AG04450 (cell line): ENCODE results near the gene PGM5. TPM values are rescaled to one million over a fixed set of nuclear protein-coding genes. Genes with fewer than 3 reads are reported as not detected.
"Not testable (repeated sequence)": the region's sequence is repeated elsewhere in the genome, so short reads cannot be mapped to it uniquely, and the experiment has no call there.

Source experiments
- CTCF ChIA-PET: fragments of 300-600, 350-600 bp; formaldehyde crosslinking; extraction: SDS; loops from one replicate; lab custom pipeline; 2022; ENCODE audit warnings: antibody characterized with exemption, inconsistent platforms; lab: Charles Lee
- POLR2A ChIA-PET: fragments of 350-600 bp; formaldehyde crosslinking; extraction: SDS; loops from one replicate; lab custom pipeline; 2021; ENCODE audit warnings: antibody characterized with exemption, inconsistent platforms; lab: Yijun Ruan, JAX
- DNase-seq: peaks from one replicate; pipeline ENCODE4 v3.0.0-alpha.2; 2011; ENCODE audit warnings: low read depth, low spot score
- H3K27ac ChIP-seq: one replicate; pipeline ENCODE4 v1.5.1; 2012; ENCODE audit warnings: low read depth, low read length, control low read depth
- H3K27me3 ChIP-seq: one replicate; pipeline ENCODE4 v1.6.0; 2012; ENCODE audit warnings: low read length; ENCODE audit not compliant: control insufficient read depth, insufficient read depth
- H3K4me3 ChIP-seq: 2 replicates; pipeline ENCODE4 v1.5.1; 2011; ENCODE audit warnings: mild to moderate bottlenecking, low read depth, low read length, control low read depth
- H3K9me3 ChIP-seq: 2 replicates; pipeline ENCODE4 v1.5.1; 2012; ENCODE audit warnings: low read length; ENCODE audit not compliant: control insufficient read depth, insufficient read depth
- polyA minus RNA-seq: library from RNA; depleted of rRNA, polyadenylated mRNA; stranded (reverse); fragments of >200 nt; gene quantifications from 2 replicates; pipeline ENCODE4 v1.2.3, GENCODE V29; 2011; rRNA and poly(A)+ RNA removed
- polyA plus RNA-seq: library from polyadenylated mRNA; depleted of rRNA; stranded (reverse); fragments of >200 nt; gene quantifications from 2 replicates; pipeline ENCODE4 v1.2.3, GENCODE V29; 2011; rRNA removed

Gene PGM5
- polyA plus RNA-seq: 5.9 TPM in 2 replicates
- 21.8 and 26.7 TPM in 2 replicates for polyA minus RNA-seq

DNA sequence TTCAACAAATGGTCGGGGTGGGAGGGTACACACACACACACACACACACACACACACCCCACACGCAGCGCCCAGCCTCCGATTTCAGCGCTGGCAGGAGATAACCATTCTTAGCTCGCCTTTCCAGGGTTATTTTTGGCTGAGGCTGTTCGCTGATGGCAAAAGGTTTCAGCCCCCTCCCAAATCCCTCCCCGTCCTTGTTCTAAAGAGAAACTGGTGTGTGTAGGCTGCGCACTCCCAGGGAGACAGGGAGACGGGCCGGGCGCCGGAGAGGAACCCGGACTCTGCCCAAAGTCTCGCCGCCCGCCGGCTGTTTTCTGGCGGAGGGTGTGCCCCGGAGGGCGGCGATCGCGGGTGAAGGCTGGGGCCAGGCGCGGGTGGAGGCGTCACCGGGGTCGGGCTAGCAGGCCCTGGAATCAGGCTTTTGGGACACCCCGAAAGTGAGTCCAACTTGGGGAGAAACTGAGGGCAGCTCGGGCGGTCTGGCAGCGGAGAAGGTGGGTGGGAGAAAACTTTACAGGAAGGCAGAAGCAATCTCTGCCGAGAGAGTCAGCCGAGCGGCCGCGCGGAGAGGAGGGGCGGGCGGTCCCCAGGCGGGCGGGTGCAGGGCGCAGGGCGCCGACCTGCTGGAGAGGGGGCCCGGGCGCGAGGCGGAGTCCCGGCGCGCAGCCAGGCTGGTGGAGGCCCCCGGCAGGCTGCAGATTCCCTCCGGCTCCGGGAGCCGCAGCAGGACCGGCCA lies at the start of gene PGM5:
Gene PGM5, plus strand, starts transcription at position 232 of the 739 bp plus-strand sequence. CDS start 517 bp downstream, outside the sequence.
- CTCF ChIA-PET: interaction anchor here (0.6 to 0.7 kb wide), 2 partner anchors 88 to 205 kb away, joined by 3 read pairs; no protein-coding TSS in a partner anchor
- DNase-seq, H3K9me3 ChIP-seq, H3K27ac ChIP-seq, POLR2A ChIA-PET, H3K27me3 ChIP-seq: not testable (repeated sequence)
- H3K4me3 ChIP-seq: peak within 1 kb of the TSS; percentile 55

- H3K27ac ChIP-seq, H3K4me3 ChIP-seq, H3K9me3 ChIP-seq, POLR2A ChIA-PET, CTCF ChIA-PET, DNase-seq, H3K27me3 ChIP-seq: not testable (repeated sequence)
Measured at GRCh38 chr9:68307127-68307526, 49.3 kb upstream of the PGM5 start.

DNA sequence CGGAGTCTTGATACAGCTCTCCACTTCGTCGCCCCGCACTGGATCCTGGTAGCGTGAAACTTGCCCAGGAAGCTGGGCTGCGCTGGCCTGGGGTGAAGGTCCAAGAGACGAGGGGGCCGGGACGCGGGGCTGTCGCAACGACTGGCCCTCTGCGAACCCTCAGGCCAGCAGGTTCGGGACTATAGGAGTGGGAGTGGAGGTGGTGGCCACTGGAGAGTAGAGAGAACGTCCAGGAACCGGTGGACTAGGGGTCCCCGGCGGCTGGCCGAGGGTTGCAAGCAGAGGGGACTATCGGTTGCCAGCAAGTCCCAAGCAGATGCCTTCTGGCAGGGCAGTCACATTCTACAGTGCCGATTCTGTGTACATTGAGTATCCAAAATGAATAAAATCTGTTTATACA lies 48.8 kb upstream of the PGM5 start:
- CTCF ChIA-PET, POLR2A ChIA-PET, DNase-seq: not testable (repeated sequence)

DNA sequence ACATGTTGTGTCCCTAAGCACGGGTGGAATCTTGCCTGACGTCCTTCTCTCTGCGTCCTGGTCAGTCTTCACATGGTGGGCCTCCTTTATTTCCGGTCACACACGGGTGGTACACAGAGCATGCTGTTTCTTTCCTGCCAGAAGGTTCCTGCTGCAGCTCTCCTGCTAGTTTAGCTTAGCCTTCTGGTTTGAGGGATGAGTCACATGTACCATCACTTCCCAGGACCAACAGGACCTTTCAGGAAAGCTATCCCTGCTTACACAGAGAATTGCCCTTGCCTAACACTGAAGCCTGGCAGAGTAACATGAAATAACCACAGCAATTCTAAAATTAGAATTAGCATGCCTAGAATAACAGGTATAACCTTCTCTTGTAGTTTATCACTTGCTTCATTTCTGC lies 45.2 kb upstream of the PGM5 start:
- H3K4me3 ChIP-seq, POLR2A ChIA-PET: not testable (repeated sequence)

More for the DNA sequence above, 48.8 kb upstream of the PGM5 start:
- H3K27me3 ChIP-seq, H3K9me3 ChIP-seq, H3K4me3 ChIP-seq, H3K27ac ChIP-seq: not testable (repeated sequence)

DNA sequence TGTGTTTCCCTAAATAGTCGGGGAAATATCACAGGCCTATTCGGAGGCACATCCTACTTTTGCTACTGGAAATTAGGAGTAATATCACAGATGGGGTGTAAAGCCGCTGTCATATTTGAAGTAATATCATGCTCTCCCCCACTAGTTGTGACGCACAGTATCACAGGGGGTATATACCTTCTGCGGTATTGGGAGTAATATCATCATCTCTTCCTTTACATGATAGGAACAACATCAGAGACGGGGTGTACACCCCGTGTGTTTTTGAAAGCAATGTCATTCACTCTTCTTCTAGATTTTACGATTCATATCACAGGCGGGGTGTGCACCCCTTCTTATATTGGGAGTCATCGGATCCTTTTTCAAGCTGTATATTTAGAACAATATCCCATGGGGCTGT lies 38.2 kb upstream of the PGM5 start:
- DNase-seq, H3K27me3 ChIP-seq, POLR2A ChIA-PET, H3K4me3 ChIP-seq, CTCF ChIA-PET, H3K9me3 ChIP-seq, H3K27ac ChIP-seq: not testable (repeated sequence)

More for the DNA sequence above, 45.2 kb upstream of the PGM5 start:
- CTCF ChIA-PET, H3K9me3 ChIP-seq, H3K27ac ChIP-seq, H3K27me3 ChIP-seq, DNase-seq: not testable (repeated sequence)

GRCh38 chr9:68323749-68324148 lies 32.7 kb upstream of the PGM5 start:
- H3K27ac ChIP-seq, H3K4me3 ChIP-seq, CTCF ChIA-PET, DNase-seq, H3K9me3 ChIP-seq, H3K27me3 ChIP-seq, POLR2A ChIA-PET: not testable (repeated sequence)

DNA sequence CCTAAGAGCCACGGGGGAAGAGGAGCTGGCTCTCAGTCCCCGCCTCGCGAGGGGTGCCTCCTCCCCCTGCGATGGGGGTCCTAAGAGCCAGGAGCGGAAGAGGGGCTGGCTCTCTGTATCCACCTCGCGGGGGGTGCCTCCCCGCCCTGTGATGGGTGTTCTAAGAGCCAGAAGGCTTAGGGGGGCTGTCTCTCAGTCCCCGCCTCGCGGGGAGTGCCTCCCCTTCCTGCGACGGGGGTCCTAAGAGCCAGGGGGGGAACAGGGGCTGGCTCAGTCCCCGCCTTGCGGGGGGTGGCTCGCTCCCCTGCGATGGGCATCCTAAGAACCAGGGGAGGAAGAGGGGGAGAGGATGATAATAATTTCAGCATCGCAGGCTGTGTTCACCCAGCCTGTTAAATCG lies 31.9 kb upstream of the PGM5 start:
- H3K27ac ChIP-seq, H3K27me3 ChIP-seq, H3K9me3 ChIP-seq, H3K4me3 ChIP-seq, DNase-seq, POLR2A ChIA-PET, CTCF ChIA-PET: not testable (repeated sequence)

DNA sequence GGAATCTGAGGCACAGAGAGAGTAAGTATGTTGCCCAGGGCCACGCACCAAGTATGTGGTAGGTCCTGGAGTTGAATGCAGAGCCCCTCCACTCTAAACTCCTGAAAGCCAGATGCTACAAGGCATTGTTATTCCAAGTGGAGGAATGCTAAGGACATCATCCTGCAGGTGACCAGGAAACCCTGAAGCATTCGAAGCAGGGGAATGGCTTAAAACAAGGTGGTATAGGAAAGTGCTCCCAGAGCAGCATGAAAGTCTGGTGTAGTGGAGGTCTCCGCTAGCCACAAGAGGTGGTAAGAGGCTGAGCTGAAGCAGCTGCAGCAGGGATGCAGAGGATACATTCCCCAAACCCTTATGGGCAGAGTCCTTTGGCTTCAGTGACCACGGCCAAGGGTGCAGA lies 27.3 kb upstream of the PGM5 start:
- H3K9me3 ChIP-seq, H3K27me3 ChIP-seq, H3K27ac ChIP-seq, POLR2A ChIA-PET, DNase-seq, H3K4me3 ChIP-seq, CTCF ChIA-PET: not testable (repeated sequence)

DNA sequence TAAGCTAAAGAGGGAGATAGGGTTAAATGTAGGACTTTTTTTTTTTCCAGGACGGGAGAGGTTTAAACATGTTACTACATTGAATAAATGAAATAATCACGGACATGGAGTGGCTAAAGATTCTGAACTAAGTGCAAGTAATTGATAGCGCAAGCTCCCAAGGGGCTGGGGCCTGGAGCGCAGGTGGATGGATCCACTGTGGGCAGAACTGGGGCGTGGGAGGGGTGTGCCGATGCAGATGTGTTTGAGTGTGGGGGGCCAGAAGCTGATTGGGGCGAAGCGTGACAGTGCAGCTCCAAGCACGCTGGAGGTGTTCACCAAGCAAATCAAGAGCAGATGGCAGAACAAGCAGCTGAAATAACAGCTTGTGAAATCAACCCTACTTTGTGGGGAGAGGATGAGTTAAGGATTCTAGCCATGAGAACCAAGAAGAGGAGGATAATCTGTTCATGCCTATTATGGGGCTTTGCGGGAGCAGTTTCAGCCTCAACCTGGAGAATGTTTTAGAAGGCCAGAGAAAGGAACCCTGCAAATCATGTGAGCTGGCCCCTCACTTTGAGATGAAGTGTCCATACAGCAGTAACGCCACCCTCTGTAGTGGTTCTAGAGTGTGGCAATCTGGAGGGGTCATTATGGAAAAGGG lies 25.8 kb upstream of the PGM5 start:
- DNase-seq, H3K4me3 ChIP-seq, H3K27ac ChIP-seq, H3K9me3 ChIP-seq, POLR2A ChIA-PET, H3K27me3 ChIP-seq, CTCF ChIA-PET: not testable (repeated sequence)

- H3K4me3 ChIP-seq, H3K27me3 ChIP-seq, H3K27ac ChIP-seq, DNase-seq, H3K9me3 ChIP-seq, CTCF ChIA-PET, POLR2A ChIA-PET: not testable (repeated sequence)
Measured at GRCh38 chr9:68332122-68332521, 24.3 kb upstream of the PGM5 start.

DNA sequence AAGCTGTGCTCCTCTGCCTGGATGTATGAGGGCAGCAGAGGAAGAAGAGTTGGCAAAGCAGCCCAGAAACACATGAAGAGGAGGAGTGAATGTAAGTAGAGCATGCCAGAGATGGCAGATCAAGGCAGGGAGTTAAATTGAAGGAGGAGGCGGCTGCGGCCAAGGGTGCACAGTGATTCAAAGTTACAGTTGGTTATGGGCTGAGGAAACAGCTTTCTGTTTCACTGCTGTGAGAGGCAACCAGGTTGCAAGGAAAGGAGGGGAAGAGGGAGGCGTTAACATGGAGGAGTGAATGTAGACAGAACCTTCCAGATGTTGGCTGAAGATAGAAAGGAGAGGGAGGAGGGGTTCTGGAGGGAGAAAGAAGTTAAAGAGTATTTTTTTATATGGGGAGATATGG lies 20.5 kb upstream of the PGM5 start:
- CTCF ChIA-PET, H3K9me3 ChIP-seq, POLR2A ChIA-PET: not testable (repeated sequence)

More for the DNA sequence above, 20.5 kb upstream of the PGM5 start:
- not testable (repeated sequence) for DNase-seq, H3K27ac ChIP-seq, H3K4me3 ChIP-seq, H3K27me3 ChIP-seq
